ENCODE measurements around the gene ARID1B. TPM values are rescaled to one million over a fixed set of nuclear protein-coding genes. Genes with fewer than 3 reads are reported as not detected.

Gene ARID1B
- total and polyA plus RNA-seq, 9 of the 15 experiments (the other 6 are each of a cell fraction or from before 2014, with no cell fraction given): 12.5 to 50.5 (median 25.8) TPM

DNA sequence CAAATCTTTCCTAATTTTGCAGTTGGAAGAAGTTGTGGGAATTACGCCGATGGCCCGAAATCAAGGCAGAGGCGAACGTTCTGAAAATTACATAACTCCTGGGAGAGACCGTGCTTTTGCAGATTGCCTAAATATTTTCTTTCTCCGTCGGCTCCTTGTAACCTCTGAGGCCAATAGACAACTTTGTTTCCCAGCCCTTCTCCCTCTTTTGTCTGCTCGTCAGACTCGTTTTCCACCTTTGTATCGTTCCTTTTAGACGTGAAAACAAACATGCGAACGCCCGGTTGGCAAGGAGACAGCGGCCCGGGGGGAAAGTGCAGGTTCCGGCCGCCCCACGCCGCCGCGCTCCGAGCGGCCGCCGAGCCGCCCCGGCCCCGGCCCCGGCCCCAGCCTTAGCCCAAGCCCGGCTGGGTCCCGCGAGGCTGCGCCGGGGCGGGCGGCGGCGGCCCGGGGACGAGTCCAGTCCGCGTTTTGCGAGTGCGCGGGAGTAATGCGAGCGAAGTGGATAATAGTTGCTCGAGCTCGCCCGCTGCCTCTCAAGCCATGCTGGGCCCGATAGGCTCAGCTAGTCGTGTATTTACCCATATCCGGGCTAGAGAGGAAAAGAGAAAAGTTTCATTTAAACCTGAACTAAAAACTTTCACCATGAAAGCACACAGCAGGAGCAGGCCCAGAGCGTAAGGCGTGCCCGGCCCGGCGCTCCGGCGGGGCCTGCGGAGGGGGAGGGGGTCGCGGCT, at the start of gene ARID1B (continued):
- TF ChIP-seq SMARCB1 (IDR thresholded peaks at IDR 0.05; ENCODE audit: insufficient read length, low read depth) (no peak), UBTF (IDR thresholded peaks at IDR 0.05; ENCODE audit: borderline replicate concordance in 1 of 2, low read depth in 2 of 2, low read length in 2 of 2) (peak; percentile 92 to 94), KLF13 (tag; IDR thresholded peaks at IDR 0.05; ENCODE audit: borderline replicate concordance, low read depth) (peak; percentile 32; the same call in 1 of the 2 replicates), ZNF134 (CRISPR knock-in tag; conservative IDR thresholded peaks at IDR 0.05) (0 out of 2 replicates have a peak, but pooled peaks have one; percentile 37), SRSF7 (optimal IDR thresholded peaks at IDR 0.05; ENCODE audit: low read depth, low read length) (no peak), SMAD1 (IDR thresholded peaks at IDR 0.05; ENCODE audit: low read depth, low read length, partially characterized antibody) (no peak), CEBPB (tag; IDR thresholded peaks at IDR 0.05) (peak; percentile 48), POLR2B (IDR thresholded peaks at IDR 0.05; ENCODE audit: low read depth, partially characterized antibody) (peak; percentile 68), BCL6 (CRISPR knock-in tag; IDR thresholded peaks at IDR 0.05) (peak; percentile 52; the same call in 1 of the 2 replicates), FOSL1 (tag; conservative IDR thresholded peaks at IDR 0.05) (peak; percentile 57), BRD9 (IDR thresholded peaks at IDR 0.05; ENCODE audit: low read depth, partially characterized antibody) (peak; percentile 29), FOXA3 (CRISPR knock-in tag; conservative IDR thresholded peaks at IDR 0.05 in 1 of 2, IDR thresholded peaks at IDR 0.05 in 1 of 2) (peak; percentile 36 to 46; a peak in 2 of 4 replicates), ZBTB11 (CRISPR knock-in tag; IDR thresholded peaks at IDR 0.05) (peak in 1 of 3 experiments; percentile 83; a peak in 2 of 6 replicates), HMBOX1 (IDR thresholded peaks at IDR 0.05) (no peak), E2F3 (CRISPR knock-in tag; IDR thresholded peaks at IDR 0.05) (0 out of 2 replicates have a peak, but pooled peaks have one; percentile 40), SRSF3 (IDR thresholded peaks at IDR 0.05; ENCODE audit: insufficient read depth, low read length) (0 out of 2 replicates have a peak, but pooled peaks have one; percentile 66)
- TF ChIP-seq, protein P1, sequence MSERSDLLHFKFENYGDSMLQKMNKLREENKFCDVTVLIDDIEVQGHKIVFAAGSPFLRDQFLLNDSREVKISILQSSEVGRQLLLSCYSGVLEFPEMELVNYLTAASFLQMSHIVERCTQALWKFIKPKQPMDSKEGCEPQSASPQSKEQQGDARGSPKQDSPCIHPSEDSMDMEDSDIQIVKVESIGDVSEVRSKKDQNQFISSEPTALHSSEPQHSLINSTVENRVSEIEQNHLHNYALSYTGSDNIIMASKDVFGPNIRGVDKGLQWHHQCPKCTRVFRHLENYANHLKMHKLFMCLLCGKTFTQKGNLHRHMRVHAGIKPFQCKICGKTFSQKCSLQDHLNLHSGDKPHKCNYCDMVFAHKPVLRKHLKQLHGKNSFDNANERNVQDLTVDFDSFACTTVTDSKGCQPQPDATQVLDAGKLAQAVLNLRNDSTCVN (CRISPR knock-in tag; IDR thresholded peaks at IDR 0.05): no peak
- TF ChIP-seq, protein P2, sequence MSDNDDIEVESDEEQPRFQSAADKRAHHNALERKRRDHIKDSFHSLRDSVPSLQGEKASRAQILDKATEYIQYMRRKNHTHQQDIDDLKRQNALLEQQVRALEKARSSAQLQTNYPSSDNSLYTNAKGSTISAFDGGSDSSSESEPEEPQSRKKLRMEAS (CRISPR knock-in tag; IDR thresholded peaks at IDR 0.05): peak; percentile 56
